ENCODE data around the gene ADGRG6. TPM values are rescaled to one million over a fixed set of nuclear protein-coding genes. Genes with fewer than 3 reads are reported as not detected.

Gene ADGRG6
- total RNA-seq, 1 experiment from 2014 or later: 2.5 TPM

GRCh38 chr6:142412241-142412640 lies 110.4 kb downstream of the ADGRG6 start:
- H3K27ac Mint-ChIP-seq: no peak overlapping the region

More at GRCh38 chr6:142412241-142412640, 110.4 kb downstream of the ADGRG6 start:
- Histone ChIP-seq H4K20me1 (ENCODE audit: control insufficient read depth, insufficient read depth, insufficient read length) (no peaks in the 10 kb centered on the region), H3K9ac (ENCODE audit: extremely low read depth, insufficient read length, low read length) (no peak overlapping the region), H3K56ac (ENCODE audit: insufficient read length, low read depth, low read length) (no peak overlapping the region), H3K27me3 (ENCODE audit: insufficient read depth, low read length) (no peaks in the 10 kb centered on the region), H4K91ac (ENCODE audit: insufficient read length, low read depth, low read length) (no peak overlapping the region), H3K27ac (ENCODE audit: insufficient read length, low read depth, low read length) (no peak overlapping the region), H3K79me2 (ENCODE audit: insufficient read depth, low read length) (no peaks in the 10 kb centered on the region), H2AK5ac (ENCODE audit: insufficient read length, low read length) (no peak overlapping the region), H3K4ac (ENCODE audit: low read depth, low read length) (no peak overlapping the region), H3K23me2 (ENCODE audit: insufficient read length, low read depth, low read length, poor library complexity, severe bottlenecking) (no peaks in the 10 kb centered on the region), H3K23ac (ENCODE audit: insufficient read length, low read depth, low read length) (no peak overlapping the region), H2BK5ac (ENCODE audit: insufficient read length, low read length) (no peak overlapping the region), H2BK12ac (ENCODE audit: insufficient read length, low read depth, low read length) (no peak overlapping the region), H3K79me1 (ENCODE audit: insufficient read depth, low read depth, low read length, poor library complexity, severe bottlenecking) (no peaks in the 10 kb centered on the region), H2AFZ (ENCODE audit: low read length) (no peak overlapping the region), H2BK15ac (ENCODE audit: low read depth, low read length) (no peak overlapping the region), H2BK20ac (ENCODE audit: low read depth, low read length, poor library complexity, severe bottlenecking) (no peak overlapping the region), H3K18ac (ENCODE audit: insufficient read length, low read depth, low read length) (no peak overlapping the region), H4K5ac (ENCODE audit: insufficient read length, low read depth, low read length) (no peak overlapping the region), H3K14ac (ENCODE audit: insufficient read depth, low read length) (no peak overlapping the region), H3K9me3 (ENCODE audit: control insufficient read depth, low read depth, low read length) (no peaks in the 10 kb centered on the region), H3T11ph (ENCODE audit: low read length) (no peak overlapping the region), H3K4me2 (ENCODE audit: insufficient read depth, insufficient read length, low read length) (no peak overlapping the region), H3K4me1 (ENCODE audit: insufficient read depth, low read length) (peaks cover 2% of the 10 kb centered on the region; the same call in 1 of the 2 replicates), H2BK120ac (ENCODE audit: low read depth, low read length, poor library complexity, severe bottlenecking) (no peak overlapping the region), H4K8ac (replicated peaks; ENCODE audit: insufficient read length, low read depth, low read length) (no peak overlapping the region)
- H3K4me3 Mint-ChIP-seq: no peak overlapping the region
- no peaks in the 10 kb centered on the region for H3K9me3 Mint-ChIP-seq
- no peak for DNase-seq
- peaks cover 20 to 30% of the 10 kb centered on the region in 2 experiments for H3K4me1 Mint-ChIP-seq
- no CpG with 5 or more reads among the region's 2 CpGs for WGBS (ENCODE audit: extremely low coverage, insufficient read length, low lambda C conversion rate)
- TF ChIP-seq CTCF (conservative IDR thresholded peaks at IDR 0.05): no peak
- no peaks in the 10 kb centered on the region for H3K27me3 Mint-ChIP-seq (ENCODE audit: low read depth)
- H3K36me3 Mint-ChIP-seq (ENCODE audit: insufficient read depth in 1 of 3, low read depth in 3 of 3): no peaks in the 10 kb centered on the region
